ENCODE results near the gene CEP104.

CEP104 gene

GRCh38 chr1:3790952-3791351, 66.1 kb downstream of the CEP104 start:
- no peak for DNase-seq

- DNase-seq, result no peak
These were observed 66.5 kb downstream of the CEP104 start for GRCh38 chr1:3790500-3790923.

GRCh38 chr1:3789421-3790300, 67.3 kb downstream of the CEP104 start:
- DNase-seq, result no peak

GRCh38 chr1:3788756-3789420, 68.1 kb downstream of the CEP104 start:
- DNase-seq, result no peak

- no peak for DNase-seq
These were observed 69.0 kb downstream of the CEP104 start for GRCh38 chr1:3787745-3788605.

GRCh38 chr1:3787349-3787715, 69.7 kb downstream of the CEP104 start:
- peak; percentile 30 for DNase-seq

- no peak for DNase-seq
These were observed 70.3 kb downstream of the CEP104 start for GRCh38 chr1:3786468-3787348.

- DNase-seq, result no peak
These were observed 71.4 kb downstream of the CEP104 start for GRCh38 chr1:3785456-3786157.

GRCh38 chr1:3785045-3785444, 72.0 kb downstream of the CEP104 start:
- DNase-seq, result no peak

GRCh38 chr1:3783651-3784474, 73.1 kb downstream of the CEP104 start:
- DNase-seq, result no peak

GRCh38 chr1:3780901-3781300, 76.1 kb downstream of the CEP104 start:
- DNase-seq, result no peak

- no peak for DNase-seq
These were observed 77.0 kb downstream of the CEP104 start for GRCh38 chr1:3779912-3780416.

- no peak for DNase-seq
These were observed 77.6 kb downstream of the CEP104 start for GRCh38 chr1:3779265-3779911.

GRCh38 chr1:3778590-3779264, 78.3 kb downstream of the CEP104 start:
- no peak for DNase-seq

- no peak for DNase-seq
These were observed 79.1 kb downstream of the CEP104 start for GRCh38 chr1:3777647-3778589.

- DNase-seq, result no peak
These were observed 79.9 kb downstream of the CEP104 start for GRCh38 chr1:3777078-3777547.

- no peak for DNase-seq
These were observed 80.6 kb downstream of the CEP104 start for GRCh38 chr1:3776231-3776961.

All from CD4-positive, alpha-beta T cell treated with Interleukin-15 for 1 hour (primary cell).